GM12878 (cell line): Measurements from ENCODE around the gene GRM7. TPM values are rescaled to one million over a fixed set of nuclear protein-coding genes. Genes with fewer than 3 reads are reported as not detected.

Source experiments
- ATAC-seq: fragments of 200-7000 bp; cut with Tn5 transposase; 3 replicates; pipeline ENCODE4 v1.9.1; 2020; ENCODE audit warnings: mild to moderate bottlenecking, moderate library complexity
- BruUV-seq: library from RNA; stranded (reverse); fragments of 400-500 nt; replicated peaks from 2 replicates; lab custom pipeline; 2021; lab: Mats Ljungman, UMichigan
- CTCF ChIA-PET: fragments of 300-600 bp; sonication (Branson Sonifier 250); formaldehyde crosslinking; extraction: SDS; loops from one replicate; lab custom pipeline; 2021; ENCODE audit warnings: inconsistent platforms; lab: Yijun Ruan, JAX
- POLR2A ChIA-PET: fragments of 350-600 bp; formaldehyde crosslinking; extraction: SDS; loops from one replicate; lab custom pipeline; 2021; ENCODE audit warnings: inconsistent platforms; lab: Charles Lee
- RAD21 ChIA-PET: fragments of 300-600 bp; sonication (Branson Sonifier 250); formaldehyde crosslinking; loops from one replicate; lab custom pipeline; 2023; ENCODE audit warnings: antibody characterized with exemption; ENCODE audit not compliant: unreplicated experiment; lab: Charles Lee
- SMC1A ChIA-PET: fragments of 300-600 bp; sonication (Branson Sonifier 250); formaldehyde crosslinking; loops from one replicate; lab custom pipeline; 2023; ENCODE audit not compliant: unreplicated experiment, uncharacterized antibody; lab: Charles Lee
- DNase-seq: peaks from one replicate; pipeline ENCODE4 v3.0.0-alpha.2; 2011; ENCODE audit warnings: low read depth, low spot score
- FAIRE-seq: peaks from 3 replicates; lab custom pipeline; 2011; peaks lifted over from hg19 to GRCh38; lab: Jason Lieb, UNC
- H2AFZ ChIP-seq: 2 replicates; pipeline ENCODE4 v1.6.0; 2011; ENCODE audit warnings: low read depth, low read length, control low read depth; ENCODE audit not compliant: control insufficient read depth
- H3K27ac ChIP-seq: 2 replicates; pipeline ENCODE4 v1.5.1; 2011; ENCODE audit warnings: control low read depth; ENCODE audit not compliant: control insufficient read depth, insufficient read depth
- H3K27me3 ChIP-seq, 2 experiments: replicated peaks in 1 of 2; 2 replicates each; pipeline versions ENCODE4 v1.6.0 to v1.6.1; 2011; ENCODE audit warnings: low read length in 1 of 2; ENCODE audit not compliant: control insufficient read depth in 2 of 2, insufficient read depth in 2 of 2
- H3K36me3 ChIP-seq, 2 experiments: 2 replicates each; pipeline ENCODE4 v1.5.1; 2011; ENCODE audit warnings: low read length in 1 of 2; ENCODE audit not compliant: control insufficient read depth in 2 of 2, insufficient read depth in 2 of 2
- H3K4me1 ChIP-seq: 2 replicates; pipeline ENCODE4 v1.6.1; 2011; ENCODE audit warnings: mild to moderate bottlenecking, low read length, moderate library complexity, mixed read lengths; ENCODE audit not compliant: control insufficient read depth, insufficient read depth
- H3K4me2 ChIP-seq: 2 replicates; pipeline ENCODE4 v1.6.0; 2011; ENCODE audit warnings: control low read depth; ENCODE audit not compliant: control insufficient read depth, insufficient read depth
- H3K4me3 ChIP-seq: fragments of 200-600 bp; sonication (generic); 2 replicates; pipeline ENCODE4 v1.5.1; 2016
- H3K79me2 ChIP-seq: 2 replicates; pipeline ENCODE4 v1.6.0; 2011; ENCODE audit warnings: low read length; ENCODE audit not compliant: control insufficient read depth, insufficient read depth
- H3K9ac ChIP-seq: 2 replicates; pipeline ENCODE4 v1.8.0; 2011; ENCODE audit warnings: low read length, control low read depth, mixed read lengths; ENCODE audit not compliant: control insufficient read depth, insufficient read depth
- H3K9me3 ChIP-seq: replicated peaks from 3 replicates; pipeline ENCODE4 v1.5.1; 2011; ENCODE audit warnings: mild to moderate bottlenecking, low read length; ENCODE audit not compliant: control insufficient read depth, insufficient read depth
- H4K20me1 ChIP-seq: 2 replicates; pipeline ENCODE4 v1.6.0; 2011; ENCODE audit not compliant: control insufficient read depth, insufficient read depth
- ATF3 ChIP-seq: IDR thresholded peaks from 2 replicates; pipeline ENCODE4 v1.6.1; 2011; ENCODE audit warnings: low read depth, mild to moderate bottlenecking, low read length, moderate library complexity, borderline replicate concordance; ENCODE audit errors: extremely low read depth
- GABPA ChIP-seq: IDR thresholded peaks from 2 replicates; pipeline ENCODE4 v1.6.1; 2014; ENCODE audit warnings: antibody characterized with exemption, low read depth, mild to moderate bottlenecking, inconsistent platforms
- HCFC1 ChIP-seq: fragments of 150-350 bp; IDR thresholded peaks from 2 replicates; pipeline ENCODE4 v1.6.1; 2014; ENCODE audit warnings: low read length
- REST ChIP-seq: IDR thresholded peaks from 2 replicates; pipeline ENCODE4 v1.6.1; 2012; ENCODE audit warnings: mild to moderate bottlenecking, low read depth, low read length
- WGBS: methylation state at CpG from one replicate; pipeline ENCODE4 v1.1.6; 2016; ENCODE audit warnings: low lambda C conversion rate; ENCODE audit not compliant: insufficient replicate concordance, insufficient coverage; ENCODE audit errors: missing lambda C conversion rate; 5-methylcytosine and 5-hydroxymethylcytosine counted together
- in situ Hi-C: fragments of 300-500 bp; cut with MboI; formaldehyde crosslinking; loops from 9 replicates; pipeline ENCODE4 v1.14.3; 2018; ENCODE audit warnings: mixed read lengths
- intact Hi-C: fragments of 100-400 bp; cut with micrococcal nuclease; formaldehyde crosslinking; loops from one replicate; pipeline ENCODE4 v1.14.2; 2022; ENCODE audit not compliant: unreplicated experiment
- polyA plus RNA-seq, 11 experiments: library from polyadenylated mRNA; depleted of rRNA in 4 of 11; unstranded in 6 of 11; stranded (reverse) in 5 of 11; fragments of >200 nt; fragmentation: Nextera tagmentation in 4 of 11; fragmentation: Illumina TruSeq in 1 of 11; extraction: Ambion mirVana in 4 of 11; extraction: Trizol in 1 of 11; gene quantifications; 1 replicate in 1 of 11; 2 replicates in 10 of 11; pipeline versions ENCODE4 v1.2.1 to v1.2.3, GENCODE V29; 2011 to 2016; ENCODE audit warnings: inconsistent platforms in 2 of 11, missing spikeins in 2 of 11, low read depth in 1 of 11
- total RNA-seq, 4 experiments: library from RNA; depleted of rRNA in 3 of 4; stranded (reverse); fragments of >200 nt in 3 of 4; fragmentation: Illumina TruSeq in 1 of 4; extraction: Trizol in 1 of 4; gene quantifications; 2 replicates each; pipeline versions ENCODE4 v1.2.1 to v1.2.3, GENCODE V29; 2013 to 2021

GRM7 gene
- total and polyA plus RNA-seq, 10 of the 15 experiments (the other 5 are each of a cell fraction or from before 2014, with no cell fraction given), result not detected

- H3K4me3 ChIP-seq, result no peak overlapping the region
- no peak overlapping the region for H3K4me2 ChIP-seq
- H3K27ac ChIP-seq, result no peak overlapping the region
- no peak for ATAC-seq
- H3K9ac ChIP-seq, result no peak overlapping the region
- in situ Hi-C loops (no loop called here), intact Hi-C loops (no loop called here)
- no peaks in the 10 kb centered on the region for H3K36me3 ChIP-seq
- H4K20me1 ChIP-seq, result no peaks in the 10 kb centered on the region
- POLR2A ChIA-PET, result no interaction called here
- no peaks in the 10 kb centered on the region for H3K27me3 ChIP-seq
- H3K4me1 ChIP-seq, result no peaks in the 10 kb centered on the region
- RAD21 ChIA-PET, result no interaction called here
- no peak for DNase-seq
- no peaks in the 10 kb centered on the region for H3K79me2 ChIP-seq
- CTCF ChIA-PET, result no interaction called here
- no TSS peak for BruUV-seq
- 15% methylated on average over 4 of the region's 4 CpGs for WGBS
- H2AFZ ChIP-seq, result no peak overlapping the region
- no peaks in the 10 kb centered on the region for H3K9me3 ChIP-seq
- no peak for FAIRE-seq
- TF ChIP-seq GABPA, result no peak
- no peak for TF ChIP-seq HCFC1
- no peak for TF ChIP-seq REST
- no peak for TF ChIP-seq ATF3
- SMC1A ChIA-PET, result interaction anchor here (0.7 kb wide), 1 partner anchor 18 kb away, joined by 3 read pairs; no protein-coding TSS in a partner anchor
Observed at GRCh38 chr3:7439101-7439680, 578.3 kb downstream of the GRM7 start.
